Lung (tissue), 12 donors: ENCODE results near the gene ASIP. TPM values are rescaled to one million over a fixed set of nuclear protein-coding genes. Genes with fewer than 3 reads are reported as not detected.
A peak's percentile ranks its signal among the peaks of the same experiment; 100 is the strongest.

Source experiments
- ATAC-seq: fragments of 200-7000 bp; cut with Tn5 transposase; one replicate; pipeline ENCODE4 v1.9.1; 2020; ENCODE audit warnings: moderate number of reproducible peaks; ENCODE audit not compliant: insufficient read depth, low FRiP score
- DNase-seq, 3 donors: peaks; one replicate each; pipeline ENCODE4 v3.0.0-alpha.2; 2013 to 2017
- H3K27ac ChIP-seq, 2 donors: one replicate each; pipeline ENCODE4 v1.5.1; 2013; ENCODE audit warnings: mild to moderate bottlenecking in 2 of 2, moderate library complexity in 2 of 2, control low read depth in 1 of 2, inconsistent platforms in 1 of 2, low read depth in 1 of 2, low read length in 1 of 2
- H3K27me3 ChIP-seq, 3 donors: one replicate each; pipeline ENCODE4 v1.5.1; 2013; ENCODE audit warnings: low read length in 2 of 3; ENCODE audit not compliant: control insufficient read depth in 3 of 3, insufficient read depth in 3 of 3
- H3K36me3 ChIP-seq, 4 donors: one replicate each; pipeline ENCODE4 v1.5.1; 2013; ENCODE audit warnings: low read length in 4 of 4, mild to moderate bottlenecking in 1 of 4, moderate library complexity in 1 of 4; ENCODE audit not compliant: control insufficient read depth in 4 of 4, insufficient read depth in 4 of 4
- H3K4me1 ChIP-seq, 5 donors: one replicate each; pipeline ENCODE4 v1.5.1; 2013; ENCODE audit warnings: low read length in 5 of 5, mild to moderate bottlenecking in 2 of 5, moderate library complexity in 1 of 5; ENCODE audit not compliant: control insufficient read depth in 5 of 5, insufficient read depth in 5 of 5
- H3K4me3 ChIP-seq: one replicate; pipeline ENCODE4 v1.5.1; 2013; ENCODE audit warnings: mild to moderate bottlenecking, control low read depth, moderate library complexity
- H3K9ac ChIP-seq, 2 donors: one replicate each; pipeline ENCODE4 v1.5.1; 2013; ENCODE audit warnings: low read length in 2 of 2, control low read depth in 1 of 2; ENCODE audit not compliant: insufficient read depth in 1 of 2
- H3K9me3 ChIP-seq, 4 donors: one replicate each; pipeline ENCODE4 v1.5.1; 2013; ENCODE audit warnings: low read length in 3 of 4, mild to moderate bottlenecking in 1 of 4, moderate library complexity in 1 of 4; ENCODE audit not compliant: control insufficient read depth in 4 of 4, insufficient read depth in 3 of 4
- CTCF ChIP-seq: IDR thresholded peaks from 2 replicates; pipeline ENCODE4 v1.5.1; 2012; ENCODE audit warnings: mild to moderate bottlenecking; ENCODE audit errors: control extremely low read depth, extremely low read depth
- WGBS, 2 donors: extraction: QIAGEN DNeasy Blood & Tissue Kit; methylation state at CpG; one replicate each; pipeline ENCODE4 v1.1.7; 2013; 5-methylcytosine and 5-hydroxymethylcytosine counted together
- polyA plus RNA-seq, 2 donors: library from polyadenylated mRNA; stranded (reverse); fragments of 200-250 nt; gene quantifications; one replicate each; pipeline ENCODE4 v1.2.1, GENCODE V29; 2013
- total RNA-seq, 2 donors: library from RNA; depleted of rRNA in 1 of 2; stranded (reverse); fragments of >200 nt in 1 of 2; gene quantifications; one replicate each; pipeline ENCODE4 v1.2.1, GENCODE V29; 2014 to 2021
- donor health status: control.
- donor health status: control.
- donor health status: Bipolar disorder and iron deficiency.
- donor health status: healthy.
- donor health status: DM: yes; HTN: yes; CAD: no.

The ASIP gene
- total and polyA plus RNA-seq, 4 donors = 0.15 to 0.87 TPM; not detected in 2

- peaks cover 0 to 26% (median 11%) of the 10 kb centered on the region in 5 donors for H3K4me1 ChIP-seq
- DNase-seq (peak in 1 of 3 donors; percentile 45), ATAC-seq (no peak)
- H3K27ac ChIP-seq = peak overlapping the region in 1 of 2 donors; percentile 39
- TF ChIP-seq CTCF = no peak
- H3K9me3 ChIP-seq = no peaks in the 10 kb centered on the region
- no peaks in the 10 kb centered on the region for H3K27me3 ChIP-seq
- no peak overlapping the region for H3K9ac ChIP-seq
- no peak overlapping the region for H3K4me3 ChIP-seq
- 70 to 83% methylated on average over 3 of the region's 3 CpGs for WGBS, 2 donors
- H3K36me3 ChIP-seq = no peaks in the 10 kb centered on the region
These were observed 59.1 kb downstream of the ASIP start for GRCh38 chr20:34300256-34300806.

GRCh38 chr20:34300809-34301586 lies 59.8 kb downstream of the ASIP start:
- no peak for TF ChIP-seq CTCF
- 60 to 72% methylated on average over 7 of the region's 7 CpGs for WGBS, 2 donors
- Histone ChIP-seq H3K36me3 (no peaks in the 10 kb centered on the region), H3K4me1 (peaks cover 0 to 26% (median 11%) of the 10 kb centered on the region in 5 donors), H3K27me3 (no peaks in the 10 kb centered on the region), H3K4me3 (no peak overlapping the region), H3K9me3 (no peaks in the 10 kb centered on the region), H3K9ac (no peak overlapping the region), H3K27ac (no peak overlapping the region)
- no peak for DNase-seq
- no peak for ATAC-seq

GRCh38 chr20:34301587-34302311 lies 60.5 kb downstream of the ASIP start:
- Histone ChIP-seq H3K36me3 (no peaks in the 10 kb centered on the region), H3K9ac (peak overlapping the region; percentile 75 to 85), H3K9me3 (no peaks in the 10 kb centered on the region), H3K27ac (no peak overlapping the region), H3K27me3 (no peaks in the 10 kb centered on the region), H3K4me3 (peak overlapping the region; percentile 73), H3K4me1 (peaks cover 0 to 26% (median 11%) of the 10 kb centered on the region in 5 donors)
- DNase-seq (no peak), ATAC-seq (no peak)
- 89 to 92% methylated on average over 17 of the region's 17 CpGs for WGBS, 2 donors
- TF ChIP-seq CTCF = no peak
